ES-I3 (cell line): ENCODE measurements around the gene LGI4.
"Not testable (repeated sequence)": the region's sequence is repeated elsewhere in the genome, so short reads cannot be mapped to it uniquely, and the experiment has no call there.

Source experiments
- H3K36me3 ChIP-seq: 2 replicates; pipeline ENCODE4 v1.6.1; 2013; ENCODE audit warnings: mild to moderate bottlenecking, low read length, control low read depth, moderate library complexity; ENCODE audit not compliant: insufficient read depth
- H3K4me1 ChIP-seq: 2 replicates; pipeline ENCODE4 v1.6.1; 2013; ENCODE audit warnings: mild to moderate bottlenecking, control low read depth, low read length; ENCODE audit not compliant: insufficient read depth
- H3K9ac ChIP-seq: 2 replicates; pipeline ENCODE4 v1.6.1; 2013; ENCODE audit warnings: low read depth, mild to moderate bottlenecking, low read length, moderate library complexity
- H3K9me3 ChIP-seq: 2 replicates; pipeline ENCODE4 v1.6.1; 2013; ENCODE audit warnings: mild to moderate bottlenecking, low read length, moderate library complexity; ENCODE audit not compliant: control insufficient read depth, insufficient read depth

The LGI4 gene

GRCh38 chr19:35104361-35104760 lies 30.5 kb downstream of the LGI4 start:
- H3K9ac ChIP-seq: no peak overlapping the region
- H3K9me3 ChIP-seq: no peaks in the 10 kb centered on the region
- peaks cover 3% of the 10 kb centered on the region; the same call in 1 of the 2 replicates for H3K4me1 ChIP-seq
- no peaks in the 10 kb centered on the region for H3K36me3 ChIP-seq

GRCh38 chr19:35103614-35104013 lies 31.2 kb downstream of the LGI4 start:
- not testable (repeated sequence) for H3K36me3 ChIP-seq, H3K9ac ChIP-seq, H3K4me1 ChIP-seq, H3K9me3 ChIP-seq

DNA sequence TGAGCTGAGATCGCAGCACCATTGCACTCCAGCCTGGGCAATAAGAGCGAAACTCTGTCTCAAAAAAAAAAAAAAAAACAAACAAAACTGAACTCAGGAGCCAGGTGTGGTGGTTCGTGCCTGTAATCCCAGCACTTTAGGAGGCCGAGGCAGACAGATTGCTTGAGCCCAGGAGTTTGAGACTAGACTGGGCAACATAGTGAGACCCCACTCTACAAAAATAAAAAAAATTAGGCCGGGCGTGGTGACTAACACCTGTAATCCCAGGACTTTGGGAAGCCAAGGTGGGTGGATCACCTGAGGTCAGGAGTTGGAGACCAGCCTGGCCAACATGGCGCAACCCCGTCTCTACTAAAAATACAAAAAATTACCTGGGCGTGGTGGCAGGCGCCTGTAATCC lies 32.9 kb downstream of the LGI4 start:
- H3K9ac ChIP-seq, H3K9me3 ChIP-seq, H3K4me1 ChIP-seq, H3K36me3 ChIP-seq: not testable (repeated sequence)

- no peaks in the 10 kb centered on the region for H3K9me3 ChIP-seq
- H3K4me1 ChIP-seq: peaks cover 6% of the 10 kb centered on the region; the same call in 1 of the 2 replicates
- H3K36me3 ChIP-seq: no peaks in the 10 kb centered on the region
- H3K9ac ChIP-seq: no peak overlapping the region
These were observed 34.0 kb downstream of the LGI4 start for GRCh38 chr19:35100588-35101533.

DNA sequence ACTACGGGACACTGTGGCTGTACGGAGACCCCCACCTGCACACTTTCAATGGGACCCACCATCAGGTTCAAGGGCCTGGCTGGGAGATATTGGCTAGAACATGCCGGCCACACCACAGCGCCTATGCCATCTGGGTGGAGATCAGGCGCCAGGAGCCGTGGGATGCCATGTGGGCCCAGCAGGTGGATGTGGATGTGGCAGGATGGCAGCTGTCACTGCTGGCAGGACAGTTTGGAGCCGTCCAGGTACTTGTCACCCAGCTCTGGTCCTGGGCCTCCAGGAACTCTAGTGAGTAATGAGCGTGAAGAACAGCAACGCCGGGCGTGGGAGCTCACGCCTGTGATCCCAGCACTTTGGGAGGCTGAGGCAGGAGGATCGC lies 35.0 kb downstream of the LGI4 start:
- Histone ChIP-seq H3K9ac (no peak overlapping the region), H3K36me3 (no peaks in the 10 kb centered on the region), H3K9me3 (no peaks in the 10 kb centered on the region), H3K4me1 (peaks cover 6% of the 10 kb centered on the region; the same call in 1 of the 2 replicates)

DNA sequence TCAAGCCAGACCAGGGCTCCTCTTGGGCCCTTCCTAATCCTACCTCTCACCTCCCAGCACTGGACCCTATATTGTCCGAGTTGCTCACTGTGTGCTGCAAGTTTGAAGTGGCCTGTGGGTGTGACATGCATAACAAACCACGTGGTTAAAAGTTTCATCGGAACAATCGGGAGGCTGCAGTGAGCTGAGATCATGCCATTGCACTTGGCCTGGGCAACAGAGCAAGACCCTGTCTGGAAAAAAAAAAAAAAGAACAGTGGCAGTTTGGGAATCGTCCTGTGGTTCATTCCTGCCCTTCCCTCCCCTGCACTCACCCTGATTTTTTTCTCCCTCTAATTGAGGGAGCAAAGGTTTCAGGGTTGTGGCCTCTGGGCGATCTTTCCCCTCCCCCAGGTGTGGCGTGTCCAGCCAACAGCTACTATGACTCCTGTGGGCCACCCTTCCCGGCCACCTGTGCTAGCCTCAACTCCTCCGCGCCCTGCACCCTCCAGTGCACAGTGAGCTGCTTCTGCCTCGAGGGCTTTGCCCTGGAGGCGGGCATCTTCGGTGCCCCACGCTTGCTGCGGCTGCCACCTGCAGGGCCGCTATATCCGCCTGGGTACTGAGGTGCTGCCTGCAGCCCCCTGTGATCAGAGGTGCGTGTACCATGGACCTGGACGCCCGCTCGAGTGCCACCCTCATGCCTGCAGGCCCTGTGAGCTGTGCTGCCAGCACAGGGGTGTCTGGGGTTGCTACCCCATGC lies 35.5 kb downstream of the LGI4 start:
- H3K9me3 ChIP-seq: no peaks in the 10 kb centered on the region
- H3K36me3 ChIP-seq: no peaks in the 10 kb centered on the region
- no peak overlapping the region for H3K9ac ChIP-seq
- H3K4me1 ChIP-seq: peaks cover 6% of the 10 kb centered on the region; the same call in 1 of the 2 replicates

DNA sequence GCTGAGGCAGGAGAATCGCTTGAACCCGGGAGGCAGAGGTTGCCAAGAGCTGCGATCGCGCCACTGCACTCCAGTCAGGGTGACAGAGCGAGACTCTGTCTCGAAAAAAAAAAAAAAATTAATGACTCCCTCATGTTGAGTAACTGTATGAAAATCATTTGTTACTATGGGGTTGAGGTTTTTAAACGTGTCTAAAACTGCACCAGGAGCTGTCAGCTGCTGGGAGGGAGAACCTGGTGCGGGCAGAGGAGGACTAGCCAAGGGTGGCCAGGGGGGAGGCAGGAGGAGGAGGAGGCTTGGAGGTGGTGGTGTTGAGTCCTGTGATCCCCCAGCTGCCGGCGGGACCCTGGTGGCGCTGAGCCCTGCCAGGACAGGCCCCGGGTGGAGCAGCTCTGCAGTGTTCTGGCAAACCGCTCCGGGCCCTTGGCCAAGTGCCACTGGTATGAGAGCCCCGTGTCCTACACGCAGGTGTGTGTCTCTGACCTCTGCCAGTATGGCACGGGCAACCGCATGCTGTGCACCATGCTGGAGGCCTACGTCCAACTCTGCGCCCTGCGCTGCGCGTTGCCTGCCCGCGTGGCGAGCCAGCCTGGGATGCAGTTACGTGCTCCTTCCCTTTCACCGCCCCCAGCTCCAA lies 36.3 kb downstream of the LGI4 start:
- Histone ChIP-seq H3K36me3 (no peaks in the 10 kb centered on the region), H3K4me1 (peaks cover 6% of the 10 kb centered on the region; the same call in 1 of the 2 replicates), H3K9ac (no peak overlapping the region), H3K9me3 (no peaks in the 10 kb centered on the region)

- no peaks in the 10 kb centered on the region for H3K9me3 ChIP-seq
- H3K9ac ChIP-seq: no peak overlapping the region
- peaks cover 6% of the 10 kb centered on the region; the same call in 1 of the 2 replicates for H3K4me1 ChIP-seq
These were observed 39.0 kb downstream of the LGI4 start for GRCh38 chr19:35095667-35096368.

DNA sequence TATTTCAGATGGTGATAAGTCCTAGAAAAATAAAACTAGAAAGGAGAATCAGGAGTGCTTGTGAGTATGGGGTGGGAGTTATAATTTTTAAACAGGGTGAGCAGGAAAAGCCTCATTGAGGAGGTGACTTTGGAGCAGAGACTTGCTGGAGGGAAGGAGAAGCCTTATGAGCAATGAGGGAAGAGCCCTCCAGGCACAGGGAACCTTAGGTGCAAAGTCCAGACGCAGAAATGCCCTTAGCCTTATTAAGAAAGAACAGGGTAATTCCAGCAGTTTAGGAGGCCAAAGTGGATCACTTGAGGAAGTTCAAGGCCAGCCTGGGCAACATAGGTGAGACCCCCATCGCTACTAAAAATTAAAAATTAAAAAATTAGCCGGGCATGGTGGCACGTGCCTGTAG lies 40.2 kb downstream of the LGI4 start:
- Histone ChIP-seq H3K4me1 (peaks cover 9% of the 10 kb centered on the region; the same call in 1 of the 2 replicates), H3K9ac (no peak overlapping the region), H3K36me3 (no peaks in the 10 kb centered on the region), H3K9me3 (no peaks in the 10 kb centered on the region)

More at GRCh38 chr19:35095667-35096368, 39.0 kb downstream of the LGI4 start:
- no peaks in the 10 kb centered on the region for H3K36me3 ChIP-seq

- Histone ChIP-seq H3K4me1 (peaks cover 9% of the 10 kb centered on the region; the same call in 1 of the 2 replicates), H3K36me3 (no peaks in the 10 kb centered on the region), H3K9me3 (no peaks in the 10 kb centered on the region), H3K9ac (no peak overlapping the region)
These were observed 40.8 kb downstream of the LGI4 start for GRCh38 chr19:35093941-35094647.

GRCh38 chr19:35093430-35093829 lies 41.4 kb downstream of the LGI4 start:
- Histone ChIP-seq H3K36me3 (no peaks in the 10 kb centered on the region), H3K9me3 (no peaks in the 10 kb centered on the region), H3K9ac (no peak overlapping the region), H3K4me1 (peaks cover 14% of the 10 kb centered on the region)

- Histone ChIP-seq H3K9ac (peak overlapping the region; percentile 9; the same call in 1 of the 2 replicates), H3K4me1 (peaks cover 15% of the 10 kb centered on the region), H3K36me3 (no peaks in the 10 kb centered on the region), H3K9me3 (no peaks in the 10 kb centered on the region)
These were observed 44.2 kb downstream of the LGI4 start for GRCh38 chr19:35090506-35091214.

GRCh38 chr19:35090160-35090505 lies 44.7 kb downstream of the LGI4 start:
- H3K36me3 ChIP-seq: no peaks in the 10 kb centered on the region
- H3K4me1 ChIP-seq: peaks cover 15% of the 10 kb centered on the region
- H3K9ac ChIP-seq: peak overlapping the region; percentile 4; the same call in 1 of the 2 replicates
- no peaks in the 10 kb centered on the region for H3K9me3 ChIP-seq
